CD4-positive, alpha-beta T cell treated with Interleukin-15 for 1 hour (primary cell): Measurements from ENCODE around the gene CBX7.

Source experiments
- DNase-seq: peaks from one replicate; pipeline ENCODE4 v3.0.0-alpha.2; 2020

Gene CBX7

GRCh38 chr22:39090426-39091064, 61.9 kb downstream of the CBX7 start:
- DNase-seq = peak; percentile 89

DNA sequence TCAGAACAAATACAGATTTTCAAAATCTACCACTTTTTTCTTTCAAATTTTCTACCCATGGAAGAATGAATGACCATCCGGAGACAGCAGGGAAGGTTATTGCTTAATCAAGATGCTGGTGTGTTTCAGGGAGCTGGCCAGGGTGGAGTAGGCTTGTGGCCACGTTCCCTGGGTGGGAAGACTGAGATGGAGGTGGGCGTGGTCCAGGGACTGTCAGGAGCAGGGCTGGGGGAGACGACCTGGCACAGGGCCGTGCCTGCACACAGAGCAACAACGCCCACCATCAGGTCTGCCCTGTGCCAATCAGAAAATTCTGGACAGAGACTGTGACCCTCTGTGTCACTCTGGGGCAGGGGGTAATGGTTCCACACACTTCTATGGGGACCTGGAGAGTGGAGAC, 62.6 kb downstream of the CBX7 start:
- DNase-seq = no peak

DNA sequence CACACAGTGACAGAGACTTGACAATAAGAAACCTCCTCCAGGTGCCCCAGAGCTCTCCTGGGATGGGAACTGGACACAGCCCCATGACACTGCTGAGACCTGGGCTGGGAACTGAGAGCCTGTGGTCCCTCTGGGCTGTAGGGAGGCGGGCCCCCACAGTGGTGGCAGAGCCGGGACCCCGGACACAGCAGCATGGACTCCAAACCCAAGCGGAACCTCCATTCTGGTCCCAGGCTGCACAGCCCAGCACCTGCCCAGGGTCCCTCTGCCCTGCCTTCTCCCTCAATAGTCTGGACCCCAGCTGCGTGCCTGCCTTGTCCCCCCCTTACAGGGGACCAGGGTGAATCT, 63.8 kb downstream of the CBX7 start:
- DNase-seq = no peak

GRCh38 chr22:39087881-39088684, 64.4 kb downstream of the CBX7 start:
- DNase-seq = no peak

- no peak for DNase-seq
These were observed 65.4 kb downstream of the CBX7 start for GRCh38 chr22:39087098-39087497.

DNA sequence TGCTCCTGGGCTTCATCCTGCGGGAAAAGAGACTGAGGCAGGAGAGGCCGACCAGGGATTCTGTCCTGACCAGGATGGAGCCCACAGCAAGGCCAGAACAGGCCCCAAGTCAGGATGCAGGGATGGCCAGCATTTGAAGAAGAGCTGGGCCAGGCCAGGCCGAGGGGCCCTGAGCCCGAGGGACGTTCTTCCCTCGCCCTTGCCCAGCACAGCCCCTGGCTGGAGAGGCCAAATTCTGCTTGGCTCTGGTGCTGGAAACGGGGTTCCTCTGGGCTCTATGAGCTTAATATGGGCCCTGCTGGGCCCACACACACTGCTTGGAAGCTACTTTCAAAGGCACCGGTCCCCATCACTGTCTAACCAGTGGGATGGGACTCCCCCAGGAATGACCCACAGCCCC, 67.8 kb downstream of the CBX7 start:
- no peak for DNase-seq

DNA sequence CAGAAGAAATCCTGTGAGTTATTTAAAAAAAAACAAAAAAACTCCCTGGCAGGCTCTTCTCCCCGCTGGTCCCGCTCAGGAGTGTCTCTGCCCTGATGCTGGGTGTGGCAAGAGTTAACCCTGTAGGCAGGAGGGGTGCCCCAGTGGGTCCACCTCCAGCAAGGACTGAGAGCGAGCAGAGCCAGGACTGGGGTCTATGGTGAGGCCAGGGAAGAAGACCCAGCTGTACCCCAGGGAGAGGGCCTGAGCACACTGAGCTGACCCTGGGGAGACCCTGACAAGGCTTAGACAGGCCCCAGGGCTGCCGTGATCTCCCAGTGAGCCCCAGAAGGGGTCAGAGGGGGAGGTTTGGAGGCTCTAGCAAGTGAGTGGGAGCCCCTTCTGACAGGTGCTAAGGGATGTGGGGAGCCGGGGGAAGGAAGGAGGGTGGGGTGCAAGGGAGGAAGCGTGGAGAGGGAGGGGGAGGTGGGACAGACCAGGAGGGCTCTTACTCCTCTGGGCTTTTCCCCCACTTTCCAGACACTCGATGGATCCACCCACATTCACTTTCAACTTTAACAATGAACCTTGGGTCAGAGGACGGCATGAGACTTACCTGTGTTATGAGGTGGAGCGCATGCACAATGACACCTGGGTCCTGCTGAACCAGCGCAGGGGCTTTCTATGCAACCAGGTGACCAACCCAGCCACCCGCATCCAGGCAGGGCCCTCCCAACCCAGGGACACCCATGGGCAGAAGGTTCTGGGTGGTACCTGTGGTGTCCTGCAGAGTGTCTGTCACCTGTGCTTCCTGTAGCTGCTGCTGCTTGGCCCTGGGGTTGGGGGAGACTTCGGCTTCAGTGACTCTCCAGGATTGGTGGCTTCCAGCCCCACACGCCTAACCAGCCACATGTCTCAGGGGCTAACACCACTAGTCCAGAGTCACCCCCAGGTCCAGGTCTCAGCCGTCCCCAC, 69.0 kb downstream of the CBX7 start:
- DNase-seq = no peak

GRCh38 chr22:39081598-39081997, 70.9 kb downstream of the CBX7 start:
- no peak for DNase-seq

DNA sequence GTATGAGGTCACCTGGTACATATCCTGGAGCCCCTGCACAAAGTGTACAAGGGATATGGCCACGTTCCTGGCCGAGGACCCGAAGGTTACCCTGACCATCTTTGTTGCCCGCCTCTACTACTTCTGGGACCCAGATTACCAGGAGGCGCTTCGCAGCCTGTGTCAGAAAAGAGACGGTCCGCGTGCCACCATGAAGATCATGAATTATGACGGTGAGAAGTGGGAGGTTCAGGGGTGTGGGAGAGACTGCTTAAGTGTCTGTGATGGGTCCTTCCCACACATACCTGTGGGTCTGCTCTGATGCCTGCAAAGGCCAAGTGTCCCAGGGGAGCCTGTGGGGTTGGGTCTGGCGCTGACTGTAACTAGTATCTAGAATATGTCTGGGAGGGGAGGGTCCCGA, 71.5 kb downstream of the CBX7 start:
- no peak for DNase-seq
